Sigmoid colon (tissue), 7 donors: ENCODE results near the gene OXLD1. TPM values are rescaled to one million over a fixed set of nuclear protein-coding genes. Genes with fewer than 3 reads are reported as not detected.

Experiments
- DNase-seq: peaks from one replicate; pipeline ENCODE4 v3.0.0-alpha.2; 2019
- H3K27ac ChIP-seq, 4 donors: fragments of 200-600 bp; sonication (generic); one replicate each; pipeline ENCODE4 v1.5.1; 2016 to 2019; ENCODE audit warnings: mild to moderate bottlenecking in 1 of 4
- H3K27me3 ChIP-seq, 3 donors: fragments of 200-600 bp; sonication (generic); one replicate each; pipeline ENCODE4 v1.5.1; 2019; ENCODE audit warnings: mild to moderate bottlenecking in 1 of 3
- H3K36me3 ChIP-seq, 4 donors: fragments of 200-600 bp; sonication (generic); one replicate each; pipeline ENCODE4 v1.5.1; 2016 to 2019
- H3K4me1 ChIP-seq, 4 donors: fragments of 200-600 bp; sonication (generic); one replicate each; pipeline ENCODE4 v1.5.1; 2017 to 2019
- H3K4me3 ChIP-seq, 4 donors: fragments of 200-600 bp; sonication (generic); one replicate each; pipeline ENCODE4 v1.5.1; 2017 to 2019; ENCODE audit warnings: mild to moderate bottlenecking in 2 of 4, moderate library complexity in 1 of 4
- H3K9me3 ChIP-seq, 4 donors: fragments of 200-600 bp in 3 of 4; sonication (generic) in 3 of 4; one replicate each; pipeline versions ENCODE4 v1.5.1 to v1.6.1; 2013 to 2019
- CTCF ChIP-seq, 4 experiments: fragments of 450-650 bp in 3 of 4; fragments of 200-600 bp in 1 of 4; IDR thresholded peaks; one replicate each; pipeline ENCODE4 v1.5.1; 2016 to 2019; ENCODE audit warnings: antibody characterized with exemption in 4 of 4, mild to moderate bottlenecking in 3 of 4, moderate library complexity in 2 of 4
- EP300 ChIP-seq, 4 donors: sonication (generic); formaldehyde crosslinking; IDR thresholded peaks; one replicate each; pipeline ENCODE4 v1.6.1; 2017; ENCODE audit warnings: antibody characterized with exemption in 4 of 4
- POLR2A ChIP-seq, 2 donors: fragments of 450-650 bp; IDR thresholded peaks; one replicate each; pipeline ENCODE4 v1.6.1; 2016; ENCODE audit warnings: antibody characterized with exemption in 2 of 2, mild to moderate bottlenecking in 2 of 2, moderate library complexity in 2 of 2
- POLR2AphosphoS5 ChIP-seq, 4 donors: sonication (generic); formaldehyde crosslinking; IDR thresholded peaks; one replicate each; pipeline ENCODE4 v1.6.1; 2017; ENCODE audit warnings: antibody characterized with exemption in 4 of 4
- WGBS, 2 donors: extraction: QIAGEN DNeasy Blood & Tissue Kit; methylation state at CpG; one replicate each; pipeline ENCODE4 v1.1.7; 2013; 5-methylcytosine and 5-hydroxymethylcytosine counted together
- intact Hi-C: fragments of 100-400 bp; cut with DNase I; formaldehyde crosslinking; loops from one replicate; pipeline ENCODE4 v1.15.1; 2023
- polyA plus RNA-seq, 3 donors: library from polyadenylated mRNA; stranded (reverse); fragments of 200-250 nt; gene quantifications; one replicate each; pipeline ENCODE4 v1.2.3, GENCODE V29; 2013
- total RNA-seq, 4 donors: library from RNA; depleted of rRNA; stranded (reverse); fragments of >200 nt; gene quantifications; one replicate each; pipeline ENCODE4 v1.1.0, GENCODE V29; 2016
- donor health status: healthy with polysubstance abuse.
- donor health status: Bipolar disorder and iron deficiency.
- donor health status: healthy.

Gene OXLD1
- total and polyA plus RNA-seq, 7 donors = 14.4 to 57.5 (median 36.2) TPM

DNA sequence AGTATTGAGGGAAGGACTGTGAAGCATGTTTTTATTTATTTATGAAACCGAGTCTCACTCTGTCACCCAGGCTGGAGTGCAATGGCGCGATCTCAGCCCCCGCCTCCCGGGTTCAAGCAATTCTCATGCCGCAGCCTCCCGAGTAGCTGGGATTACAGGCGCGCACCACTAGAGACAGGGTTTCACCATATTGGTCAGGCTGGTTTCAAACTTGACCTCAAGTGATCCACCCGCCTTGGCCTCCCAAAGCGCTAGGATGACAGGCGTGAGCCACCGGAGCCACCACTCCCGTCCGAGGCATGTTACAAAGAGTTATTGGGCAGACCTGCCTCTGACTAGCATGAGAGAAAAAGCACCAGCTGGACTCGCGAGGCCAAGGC lies 39.8 kb upstream of the OXLD1 start:
- Histone ChIP-seq H3K27ac (no peak overlapping the region), H3K4me1 (peaks cover 0 to 38% (median 35%) of the 10 kb centered on the region in 4 donors), H3K27me3 (peaks cover 0 to 12% (median 0%) of the 10 kb centered on the region in 3 donors), H3K36me3 (peaks cover 0 to 44% (median 20%) of the 10 kb centered on the region in 4 donors), H3K4me3 (no peak overlapping the region), H3K9me3 (no peaks in the 10 kb centered on the region)
- WGBS, 2 donors = 94 to 95% methylated on average over 17 of the region's 17 CpGs
- intact Hi-C loops = no loop called here
- TF ChIP-seq POLR2A (IDR thresholded peaks at IDR 0.05) (no peak), POLR2AphosphoS5 (IDR thresholded peaks at IDR 0.05) (no peak), EP300 (IDR thresholded peaks at IDR 0.05) (no peak), CTCF (IDR thresholded peaks at IDR 0.05) (no peak)
- DNase-seq = no peak

DNA sequence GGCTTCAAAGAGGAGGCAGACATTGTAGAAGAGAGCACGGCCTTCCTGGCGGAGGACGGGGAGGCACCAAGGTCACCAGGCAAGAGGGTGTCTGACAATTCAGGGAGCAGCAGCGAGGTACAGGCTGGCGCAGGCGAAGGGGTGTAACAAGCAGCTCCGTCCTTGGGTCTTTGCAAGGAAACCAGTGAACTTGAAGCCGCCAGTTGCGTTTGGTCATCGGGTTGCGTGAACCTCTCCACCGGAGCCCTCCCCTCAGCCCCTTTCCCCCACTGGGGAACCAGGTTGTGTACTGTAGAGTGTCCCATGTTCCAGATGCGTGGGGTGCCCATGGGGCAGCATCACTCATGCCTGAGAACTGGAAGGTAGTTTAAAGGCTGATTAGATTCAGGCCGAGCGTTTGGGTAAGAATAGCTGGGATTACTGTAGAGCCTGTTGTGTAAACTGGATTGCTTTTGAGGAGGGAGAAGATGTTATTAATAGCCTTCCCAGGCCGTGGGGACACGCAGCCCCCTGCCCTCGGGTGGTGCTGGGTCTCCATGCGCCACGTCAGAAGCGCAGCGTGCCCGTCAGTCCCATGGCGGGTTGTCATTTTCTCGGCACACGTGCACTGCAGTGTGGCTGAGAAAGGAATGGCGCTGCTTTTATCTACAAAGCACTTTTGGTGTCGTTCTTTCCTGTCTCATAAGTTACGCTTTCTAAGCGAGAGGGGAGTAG lies 39.3 kb upstream of the OXLD1 start:
- Histone ChIP-seq H3K27me3 (peaks cover 0 to 6% (median 0%) of the 10 kb centered on the region in 3 donors), H3K9me3 (no peaks in the 10 kb centered on the region), H3K4me1 (peaks cover 0 to 38% (median 35%) of the 10 kb centered on the region in 4 donors), H3K4me3 (no peak overlapping the region), H3K27ac (no peak overlapping the region), H3K36me3 (peaks cover 4 to 50% (median 23%) of the 10 kb centered on the region in 4 donors)
- WGBS, 2 donors = 94 to 95% methylated on average over 30 of the region's 30 CpGs
- TF ChIP-seq POLR2A (IDR thresholded peaks at IDR 0.05) = no peak
- TF ChIP-seq CTCF (IDR thresholded peaks at IDR 0.05) = no peak
- TF ChIP-seq EP300 (IDR thresholded peaks at IDR 0.05) = no peak
- no peak for TF ChIP-seq POLR2AphosphoS5 (IDR thresholded peaks at IDR 0.05)
- no peak for DNase-seq
- intact Hi-C loops = no loop called here

DNA sequence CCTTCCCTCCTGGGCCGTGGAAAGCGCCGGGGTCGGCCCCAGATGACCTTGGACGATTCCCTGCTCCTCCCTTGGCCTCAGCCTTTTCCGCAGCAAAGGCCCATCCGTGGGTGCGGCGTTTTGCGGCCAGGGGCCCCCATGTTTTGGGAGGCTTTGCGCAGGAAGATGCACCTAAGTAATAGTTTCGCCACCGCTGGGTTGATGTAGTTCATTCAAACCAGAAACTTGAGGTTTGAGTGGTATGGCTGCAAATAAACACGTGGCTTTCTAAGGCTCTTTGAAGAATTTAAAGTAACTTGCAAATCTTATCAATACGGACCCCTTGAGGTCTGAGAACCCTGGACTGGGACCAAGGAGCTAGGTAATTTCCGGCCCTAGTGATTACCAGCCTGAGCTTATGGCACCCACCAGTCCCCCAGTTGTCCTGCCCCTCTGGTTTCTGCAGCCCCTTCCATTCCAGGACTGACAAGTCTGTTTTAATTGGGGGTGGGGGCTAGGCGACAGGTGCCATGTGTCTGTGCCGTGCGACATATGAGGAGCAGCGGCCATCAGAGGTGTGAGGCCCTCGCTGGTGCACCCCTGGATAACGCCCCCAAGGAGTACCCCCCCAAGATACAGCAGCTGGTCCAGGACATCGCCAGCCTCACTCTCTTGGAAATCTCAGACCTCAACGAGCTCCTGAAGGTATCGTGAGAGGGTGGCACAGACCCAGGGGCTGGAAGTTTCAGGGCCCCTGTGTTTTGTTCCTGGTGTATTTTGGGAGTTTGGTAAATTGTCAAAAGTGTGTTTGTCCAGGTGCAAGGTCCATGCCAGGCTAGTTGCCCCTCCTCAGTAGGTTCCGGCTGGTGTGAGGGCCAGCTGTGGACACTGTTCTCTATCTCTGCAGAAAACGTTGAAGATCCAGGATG lies 37.6 kb upstream of the OXLD1 start:
- TF ChIP-seq POLR2AphosphoS5 (IDR thresholded peaks at IDR 0.05) (no peak), CTCF (IDR thresholded peaks at IDR 0.05) (no peak), POLR2A (IDR thresholded peaks at IDR 0.05) (no peak), EP300 (IDR thresholded peaks at IDR 0.05) (no peak)
- H3K4me1 ChIP-seq = peaks cover 0 to 39% (median 32%) of the 10 kb centered on the region in 4 donors
- peaks cover 10 to 65% (median 24%) of the 10 kb centered on the region in 4 donors for H3K36me3 ChIP-seq
- 9 to 27% methylated on average over 27 of the region's 27 CpGs for WGBS, 2 donors
- H3K4me3 ChIP-seq = peak overlapping the region; percentile 83 to 98 (median 94)
- H3K27ac ChIP-seq = peak overlapping the region; percentile 91 to 98 (median 96)
- H3K9me3 ChIP-seq = no peaks in the 10 kb centered on the region
- intact Hi-C loops = loop anchor here (2.0 kb wide), 1 partner anchor 19 kb away; the partner anchor contains the start of gene HGS
- no peaks in the 10 kb centered on the region for H3K27me3 ChIP-seq
- DNase-seq = no peak

- WGBS, 2 donors = 0% methylated on average over 102 of the region's 102 CpGs
- intact Hi-C loops = loop anchor here (2.0 kb wide), 1 partner anchor 18 kb away; the partner anchor contains the start of gene HGS
Measured at GRCh38 chr17:81702934-81703746, 36.7 kb upstream of the OXLD1 start, which contains the start of gene MRPL12. TSS of gene MRPL12 (plus strand) at chr17:81703367. CDS start at chr17:81703502, 135 bp downstream.

More at GRCh38 chr17:81702934-81703746, 36.7 kb upstream of the OXLD1 start, which contains the start of gene MRPL12:
- Histone ChIP-seq H3K4me1 (peaks cover 0 to 39% (median 32%) of the 10 kb centered on the region in 4 donors), H3K36me3 (peaks cover 14 to 74% (median 28%) of the 10 kb centered on the region in 4 donors), H3K9me3 (no peaks in the 10 kb centered on the region), H3K27ac (peak within 1 kb of the TSS; percentile 91 to 98 (median 96)), H3K27me3 (no peaks in the 10 kb centered on the region), H3K4me3 (peak within 1 kb of the TSS; percentile 83 to 98 (median 94))
- DNase-seq = peak; percentile 96
- TF ChIP-seq POLR2A (IDR thresholded peaks at IDR 0.05) = peak; percentile 85 to 91
- peak; percentile 96 to 99 (median 98) for TF ChIP-seq POLR2AphosphoS5 (IDR thresholded peaks at IDR 0.05)
- peak in 2 of 4 donors; percentile 25 to 87 for TF ChIP-seq EP300 (IDR thresholded peaks at IDR 0.05)
- TF ChIP-seq CTCF (IDR thresholded peaks at IDR 0.05) = peak in 2 of 4 experiments; percentile 15 to 47
